ENCODE measurements around the gene ZBTB34. TPM values are rescaled to one million over a fixed set of nuclear protein-coding genes. Genes with fewer than 3 reads are reported as not detected.

Gene ZBTB34
- total RNA-seq, 1 donor from 2014 or later: 21.9 TPM

DNA sequence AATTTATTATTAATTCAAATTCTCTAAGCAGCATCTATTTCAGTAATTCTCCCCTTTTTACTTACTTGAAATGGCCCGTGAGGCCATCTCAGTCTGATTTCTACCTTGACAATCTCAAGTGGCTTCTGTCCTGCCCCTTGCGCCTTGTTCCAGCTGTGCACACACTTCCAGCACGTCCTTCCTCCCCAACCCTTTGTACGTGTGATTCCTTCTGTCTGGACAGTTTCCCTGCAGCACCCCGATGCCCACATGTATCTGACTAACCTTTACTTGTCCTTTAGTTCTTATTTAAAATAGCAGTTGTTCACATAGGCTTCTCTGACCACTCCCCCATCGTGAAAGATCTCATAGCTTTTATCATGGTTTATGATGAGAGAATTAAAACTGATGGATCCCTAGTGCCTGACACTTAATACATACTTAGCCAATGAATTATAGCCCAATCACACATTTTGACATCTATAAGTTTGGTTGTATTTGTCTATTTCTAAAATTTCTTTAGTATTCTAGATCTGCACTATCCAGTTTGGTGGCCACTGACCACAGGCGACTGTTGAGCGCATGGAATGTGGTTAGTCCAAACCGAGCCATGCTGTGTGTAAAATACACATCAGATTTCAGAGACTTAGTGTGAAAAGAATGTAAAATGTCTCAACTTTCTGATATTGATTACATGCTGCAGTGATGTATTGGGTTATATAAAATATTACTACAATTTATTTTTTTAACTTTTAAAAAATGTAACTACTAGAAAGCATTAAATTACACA, 14.3 kb downstream of the ZBTB34 start:
- TF ChIP-seq EZH2 (IDR thresholded peaks at IDR 0.05): no peak
- no peak for TF ChIP-seq EZH2phosphoT487 (IDR thresholded peaks at IDR 0.05)
- TF ChIP-seq, protein P1, sequence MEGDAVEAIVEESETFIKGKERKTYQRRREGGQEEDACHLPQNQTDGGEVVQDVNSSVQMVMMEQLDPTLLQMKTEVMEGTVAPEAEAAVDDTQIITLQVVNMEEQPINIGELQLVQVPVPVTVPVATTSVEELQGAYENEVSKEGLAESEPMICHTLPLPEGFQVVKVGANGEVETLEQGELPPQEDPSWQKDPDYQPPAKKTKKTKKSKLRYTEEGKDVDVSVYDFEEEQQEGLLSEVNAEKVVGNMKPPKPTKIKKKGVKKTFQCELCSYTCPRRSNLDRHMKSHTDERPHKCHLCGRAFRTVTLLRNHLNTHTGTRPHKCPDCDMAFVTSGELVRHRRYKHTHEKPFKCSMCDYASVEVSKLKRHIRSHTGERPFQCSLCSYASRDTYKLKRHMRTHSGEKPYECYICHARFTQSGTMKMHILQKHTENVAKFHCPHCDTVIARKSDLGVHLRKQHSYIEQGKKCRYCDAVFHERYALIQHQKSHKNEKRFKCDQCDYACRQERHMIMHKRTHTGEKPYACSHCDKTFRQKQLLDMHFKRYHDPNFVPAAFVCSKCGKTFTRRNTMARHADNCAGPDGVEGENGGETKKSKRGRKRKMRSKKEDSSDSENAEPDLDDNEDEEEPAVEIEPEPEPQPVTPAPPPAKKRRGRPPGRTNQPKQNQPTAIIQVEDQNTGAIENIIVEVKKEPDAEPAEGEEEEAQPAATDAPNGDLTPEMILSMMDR (IDR thresholded peaks at IDR 0.05): no peak
- Histone ChIP-seq H3F3A (ENCODE audit: low read depth) (peaks cover 3% of the 10 kb centered on the region), H3K4me1 (no peaks in the 10 kb centered on the region), H3K36me3 (no peaks in the 10 kb centered on the region), H3K9me3 (ENCODE audit: low read depth) (no peaks in the 10 kb centered on the region), H3K4me2 (no peak overlapping the region), H2AFZ (replicated peaks) (no peak overlapping the region), H3K4me3 (no peak overlapping the region), H3K79me2 (ENCODE audit: low read depth) (peaks cover 69% of the 10 kb centered on the region), H3K27ac (no peak overlapping the region), H3K9ac (no peak overlapping the region), H3K27me3 (no peaks in the 10 kb centered on the region), H4K20me1 (ENCODE audit: low read depth) (peaks cover 5% of the 10 kb centered on the region)
- no peak for DNase-seq (ENCODE audit: low spot score)
- Mint-ChIP-seq H3K36me3 (peaks cover 16% of the 10 kb centered on the region), H3K4me3 (no peak overlapping the region), H3K27me3 (ENCODE audit: insufficient read depth, low read depth) (no peaks in the 10 kb centered on the region), H3K4me1 (peaks cover 4% of the 10 kb centered on the region), H3K9me3 (no peaks in the 10 kb centered on the region), H3K27ac (no peak overlapping the region)

DNA sequence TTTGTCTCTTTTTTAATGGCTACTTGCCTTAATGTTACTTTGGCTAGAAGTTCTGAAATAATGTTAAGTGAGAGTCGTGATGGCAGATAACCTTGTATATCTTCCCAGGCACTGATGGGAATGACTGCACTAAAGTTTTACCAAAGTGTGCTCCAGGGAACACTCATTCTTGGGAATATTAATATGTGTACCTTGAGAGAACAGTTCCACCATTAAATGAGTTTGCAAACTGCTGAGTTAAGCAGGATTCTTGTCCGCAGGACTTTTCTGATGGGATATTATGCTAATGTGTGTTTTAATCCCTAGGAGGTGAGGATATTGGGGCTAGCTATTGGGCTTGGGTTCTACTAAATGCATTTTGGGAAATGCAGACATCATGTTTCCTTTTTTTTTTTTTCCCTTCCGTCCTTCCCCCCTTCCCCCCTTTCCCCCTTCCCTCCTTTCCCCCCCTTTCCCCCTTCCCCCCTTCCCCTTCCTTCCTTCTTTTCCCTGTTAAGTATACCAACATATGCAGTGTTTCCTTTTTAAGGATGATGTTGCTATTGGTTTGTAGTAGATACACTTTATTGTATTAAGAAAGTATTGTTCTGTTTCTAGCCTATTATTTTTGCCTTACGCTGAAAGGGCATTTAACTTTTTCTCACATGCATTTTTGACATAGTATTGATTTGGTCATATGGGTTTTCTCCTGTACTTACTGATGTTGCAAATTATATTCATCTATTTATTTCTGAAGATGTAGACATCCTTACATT, 15.5 kb downstream of the ZBTB34 start:
- H3K4me1 Mint-ChIP-seq: peaks cover 4% of the 10 kb centered on the region
- H3K9ac ChIP-seq: no peak overlapping the region

DNA sequence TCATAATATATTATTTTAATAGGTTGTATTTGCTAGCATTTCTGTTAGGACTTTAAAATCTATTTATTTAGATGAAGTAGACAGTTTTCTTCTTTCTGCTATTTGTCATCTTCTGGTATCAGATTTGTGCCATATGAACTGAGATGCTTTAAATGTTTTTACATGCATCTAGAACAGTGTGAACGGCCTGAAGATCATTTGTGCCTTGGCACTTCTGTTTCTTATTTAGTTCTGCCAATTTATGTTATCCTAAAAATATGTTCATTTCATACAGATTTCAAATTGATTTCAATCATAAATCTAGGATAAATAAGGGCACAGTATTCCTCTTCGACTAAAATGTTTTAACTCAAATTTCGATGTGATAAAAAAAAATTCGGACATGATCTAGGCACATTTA, 16.1 kb downstream of the ZBTB34 start:
- no peak for TF ChIP-seq EZH2phosphoT487 (IDR thresholded peaks at IDR 0.05)
- no peak overlapping the region for H3K4me3 ChIP-seq
- no peaks in the 10 kb centered on the region for H3K36me3 ChIP-seq
- H3K9me3 ChIP-seq (ENCODE audit: low read depth): no peaks in the 10 kb centered on the region
- no peaks in the 10 kb centered on the region for H3K27me3 Mint-ChIP-seq (ENCODE audit: insufficient read depth, low read depth)
- no peak overlapping the region for H2AFZ ChIP-seq (replicated peaks)
- peaks cover 5% of the 10 kb centered on the region for H4K20me1 ChIP-seq (ENCODE audit: low read depth)
- no peak overlapping the region for H3K27ac ChIP-seq
- H3K4me3 Mint-ChIP-seq: no peak overlapping the region
- H3K4me2 ChIP-seq: no peak overlapping the region
- H3F3A ChIP-seq (ENCODE audit: low read depth): peaks cover 3% of the 10 kb centered on the region
- H3K27me3 ChIP-seq: no peaks in the 10 kb centered on the region
- DNase-seq (ENCODE audit: low spot score): no peak
- no peaks in the 10 kb centered on the region for H3K4me1 ChIP-seq
- peaks cover 4% of the 10 kb centered on the region for H3K4me1 Mint-ChIP-seq
- H3K79me2 ChIP-seq (ENCODE audit: low read depth): peaks cover 51% of the 10 kb centered on the region
- peaks cover 20% of the 10 kb centered on the region for H3K36me3 Mint-ChIP-seq
- H3K9me3 Mint-ChIP-seq: no peaks in the 10 kb centered on the region
- H3K27ac Mint-ChIP-seq: peak overlapping the region; percentile 2
- H3K9ac ChIP-seq: no peak overlapping the region

More for the DNA sequence above, 15.5 kb downstream of the ZBTB34 start:
- Histone ChIP-seq H3K9me3 (ENCODE audit: low read depth) (no peaks in the 10 kb centered on the region), H4K20me1 (ENCODE audit: low read depth) (peaks cover 5% of the 10 kb centered on the region), H3K27me3 (no peaks in the 10 kb centered on the region), H3K4me1 (no peaks in the 10 kb centered on the region), H3K36me3 (no peaks in the 10 kb centered on the region), H3K27ac (no peak overlapping the region), H3K4me3 (no peak overlapping the region), H3K79me2 (ENCODE audit: low read depth) (peaks cover 57% of the 10 kb centered on the region), H3K4me2 (no peak overlapping the region), H3F3A (ENCODE audit: low read depth) (peaks cover 3% of the 10 kb centered on the region), H2AFZ (replicated peaks) (no peak overlapping the region)
- Mint-ChIP-seq H3K27ac (no peak overlapping the region), H3K36me3 (peaks cover 21% of the 10 kb centered on the region), H3K4me3 (no peak overlapping the region), H3K27me3 (ENCODE audit: insufficient read depth, low read depth) (no peaks in the 10 kb centered on the region), H3K9me3 (no peaks in the 10 kb centered on the region)
- TF ChIP-seq, protein P1 (IDR thresholded peaks at IDR 0.05): no peak
- no peak for TF ChIP-seq EZH2phosphoT487 (IDR thresholded peaks at IDR 0.05)
- TF ChIP-seq EZH2 (IDR thresholded peaks at IDR 0.05): no peak
- DNase-seq (ENCODE audit: low spot score): no peak

Data from neural progenitor cell (in vitro differentiated cells).